HPDE6-E6E7 (cell line): ENCODE data around the gene ADGB.

Source experiments
- DNase-seq: peaks from one replicate; pipeline ENCODE4 v3.0.0; 2011; ENCODE audit warnings: missing footprints; ENCODE audit errors: extremely low spot score

ADGB gene

GRCh38 chr6:146634022-146634421 lies 35.2 kb downstream of the ADGB start:
- DNase-seq, result no peak

DNA sequence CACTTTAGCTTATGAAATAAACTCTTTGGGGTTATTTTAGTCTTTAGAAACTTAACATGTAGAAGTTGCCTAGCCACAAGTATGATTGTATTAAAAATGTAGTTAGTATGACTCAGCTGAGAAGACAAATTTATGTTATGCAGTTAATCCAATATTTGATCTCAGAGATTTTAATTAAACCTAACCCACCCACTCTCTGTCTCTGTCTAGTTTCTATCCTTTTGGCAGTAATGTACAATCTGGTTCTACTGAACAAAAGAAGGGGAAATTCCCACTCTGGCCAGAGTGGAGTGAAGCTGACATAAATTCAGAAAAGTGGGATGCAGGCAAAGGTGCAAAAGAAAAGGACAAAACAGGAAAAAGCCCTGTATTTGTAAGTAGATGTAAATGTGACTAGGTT lies 36.4 kb downstream of the ADGB start:
- DNase-seq, result no peak

- DNase-seq, result no peak
Measured at GRCh38 chr6:146636481-146636880, 37.7 kb downstream of the ADGB start.

- DNase-seq, result no peak
Measured at GRCh38 chr6:146642921-146643320, 44.1 kb downstream of the ADGB start.

GRCh38 chr6:146650799-146651481 lies 52.2 kb downstream of the ADGB start:
- DNase-seq, result peak; percentile 3

DNA sequence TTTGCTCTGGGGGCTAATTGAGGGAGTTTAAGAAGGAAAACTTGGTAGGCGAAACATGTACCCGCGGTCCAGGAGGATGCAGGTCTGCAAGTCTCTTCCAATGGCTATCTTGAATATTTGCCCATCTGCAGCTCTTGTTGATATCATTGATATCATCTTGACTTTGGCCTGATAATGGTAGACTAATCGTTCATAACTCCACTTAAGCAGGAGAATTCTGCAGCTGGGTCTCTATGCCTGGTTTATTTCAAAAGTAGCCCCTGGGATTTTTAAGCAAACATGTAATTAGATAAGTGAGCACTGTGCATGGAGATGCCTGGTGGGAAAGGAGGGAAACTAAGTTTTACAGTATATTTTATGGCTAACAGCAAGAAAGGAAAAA lies 52.7 kb downstream of the ADGB start:
- DNase-seq, result no peak

GRCh38 chr6:146657432-146657831 lies 58.7 kb downstream of the ADGB start:
- DNase-seq, result no peak

GRCh38 chr6:146664871-146665360 lies 66.1 kb downstream of the ADGB start:
- DNase-seq, result no peak

GRCh38 chr6:146666909-146667308 lies 68.1 kb downstream of the ADGB start:
- DNase-seq, result no peak

- no peak for DNase-seq
Measured at GRCh38 chr6:146670161-146670560, 71.4 kb downstream of the ADGB start.

DNA sequence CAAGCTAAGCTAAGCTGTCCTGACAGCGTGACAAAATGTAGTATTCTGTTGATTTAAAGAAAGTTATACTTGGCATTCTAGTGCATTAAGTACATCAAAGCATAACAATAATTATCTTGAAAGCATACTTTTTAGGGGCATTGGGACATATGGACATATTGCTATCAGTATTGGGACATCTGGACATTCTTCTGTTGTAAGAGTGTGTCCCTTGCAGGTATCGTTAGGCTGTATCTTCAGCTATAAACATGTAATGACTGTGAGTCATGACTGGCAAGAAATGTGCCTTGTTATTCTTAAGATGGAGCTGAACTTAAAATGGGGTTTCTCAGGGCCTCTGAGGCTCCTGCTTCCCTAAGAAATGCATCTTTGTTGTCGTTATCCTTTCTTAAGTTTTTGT lies 74.3 kb downstream of the ADGB start:
- DNase-seq, result no peak

- no peak for DNase-seq
Measured at GRCh38 chr6:146679386-146679785, 80.6 kb downstream of the ADGB start.

DNA sequence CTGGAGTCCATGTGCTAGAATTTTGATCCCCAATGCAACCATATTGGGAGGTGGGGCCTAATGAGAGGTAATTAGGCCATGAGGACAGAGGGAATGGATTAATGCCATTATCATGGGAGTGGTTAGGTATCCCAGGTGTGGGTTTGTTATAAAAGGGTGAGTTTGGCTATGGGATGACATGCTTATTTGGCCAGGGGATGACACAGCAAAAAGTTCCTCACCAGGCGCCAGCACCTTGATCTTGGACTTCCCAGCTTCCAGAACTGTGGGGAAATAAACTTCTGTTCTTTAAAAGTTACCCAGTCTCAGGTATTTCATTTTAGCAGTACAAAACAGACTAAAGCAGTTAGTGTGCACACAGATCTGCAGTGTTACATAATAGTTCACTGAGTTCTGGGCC lies 84.1 kb downstream of the ADGB start:
- no peak for DNase-seq

DNA sequence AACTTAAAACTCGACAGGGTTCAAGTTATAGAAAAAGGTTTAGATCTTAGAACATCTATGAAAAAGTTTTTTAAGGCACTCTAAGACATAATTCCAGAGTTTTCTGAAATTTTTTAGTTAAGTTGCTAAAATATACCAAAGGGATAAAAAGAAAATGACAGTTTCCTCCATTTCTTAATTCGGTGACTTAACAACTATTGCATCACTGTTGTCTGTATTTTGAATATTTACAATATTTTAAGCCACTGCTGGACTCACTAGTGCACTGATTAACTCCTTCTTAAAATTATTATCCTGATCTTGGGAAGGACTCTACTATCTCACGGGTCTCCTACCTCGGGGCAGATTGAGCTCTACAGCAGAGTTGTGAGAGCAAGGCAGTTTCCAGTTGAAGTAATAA lies 91.0 kb downstream of the ADGB start:
- DNase-seq, result no peak

DNA sequence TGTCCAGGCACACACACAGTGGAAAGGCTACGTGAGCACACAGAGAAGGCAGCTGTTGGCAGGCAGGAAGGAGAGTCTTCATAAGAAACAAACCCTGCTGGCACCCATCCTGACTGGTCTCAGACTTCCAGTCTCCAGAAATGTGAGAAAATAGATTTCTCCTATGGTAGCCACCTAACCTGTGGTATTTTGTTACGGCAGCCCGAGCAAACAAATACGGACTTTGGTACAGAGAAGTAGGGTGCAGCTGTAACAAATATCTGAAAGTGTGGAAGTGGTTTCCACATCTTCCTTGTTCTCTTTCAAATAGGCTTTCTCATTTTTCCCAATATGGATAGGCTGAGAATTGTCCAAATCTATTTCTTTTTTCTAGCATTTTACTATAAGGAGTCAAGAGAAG lies 94.6 kb downstream of the ADGB start:
- DNase-seq, result no peak

DNA sequence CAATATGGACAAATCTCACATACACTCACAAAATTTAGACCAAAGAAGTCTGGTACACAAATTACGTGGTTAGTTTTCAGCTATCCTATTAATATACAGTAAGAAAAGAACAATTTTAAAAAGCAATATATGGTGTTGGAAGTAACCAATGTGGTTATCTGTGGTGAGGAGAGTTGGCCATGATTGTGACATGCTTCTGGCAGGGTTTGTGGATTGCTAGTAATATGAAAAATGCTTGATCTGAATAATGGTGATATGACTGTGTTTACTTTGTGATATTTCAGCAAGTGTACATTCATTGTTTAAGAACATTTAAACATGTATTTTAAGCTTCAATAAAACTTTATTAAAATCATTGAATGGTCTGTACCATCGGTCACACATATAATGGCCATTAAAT lies 99.1 kb downstream of the ADGB start:
- DNase-seq, result no peak

GRCh38 chr6:146700078-146700686 lies 101.4 kb downstream of the ADGB start:
- peak; percentile 23 for DNase-seq

DNA sequence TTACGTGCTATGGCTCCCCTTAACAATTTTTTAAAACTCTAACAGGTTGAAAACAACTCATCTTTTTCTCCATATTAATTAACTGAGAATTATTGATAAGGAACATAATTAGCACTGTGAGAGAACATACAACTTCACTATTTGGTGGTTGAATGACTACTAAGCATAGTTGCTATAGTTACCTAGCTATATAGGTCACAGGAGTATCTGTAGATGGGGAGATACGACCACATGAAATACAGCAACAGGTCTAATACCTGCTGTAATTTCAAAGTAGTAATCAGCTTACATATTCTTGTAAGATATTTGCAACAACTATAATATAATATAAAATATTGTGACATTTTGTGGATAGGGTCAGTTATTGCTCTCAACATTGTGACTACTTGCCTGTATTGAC lies 102.9 kb downstream of the ADGB start:
- DNase-seq, result no peak

DNA sequence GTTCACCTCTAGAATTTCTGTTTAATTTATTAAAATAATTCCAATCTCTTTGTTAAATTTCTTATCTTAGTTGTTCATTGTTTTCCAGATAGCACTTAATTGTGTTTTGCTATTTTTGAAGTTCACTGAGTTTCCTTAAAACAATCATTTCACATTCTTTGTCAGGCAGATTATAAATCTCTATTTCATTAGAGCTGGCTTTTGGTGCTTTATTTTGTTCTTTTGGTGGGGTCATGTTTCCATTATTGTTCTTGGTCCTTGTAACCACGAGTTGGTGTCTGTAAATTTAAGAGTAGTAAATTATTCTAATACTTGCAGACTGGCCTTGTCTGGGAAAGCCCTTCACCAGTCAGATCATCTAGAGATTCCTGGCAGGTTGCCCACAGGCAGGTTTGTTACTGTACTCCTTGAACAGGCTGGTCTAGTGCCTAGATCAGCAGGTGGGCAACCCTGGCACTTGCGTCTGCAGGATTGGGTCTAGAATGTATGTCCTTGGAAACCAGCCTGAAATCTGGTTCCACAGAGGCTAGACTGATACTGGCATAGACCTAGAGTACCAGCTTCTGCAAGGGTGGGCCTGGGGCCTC lies 110.4 kb downstream of the ADGB start:
- no peak for DNase-seq

- DNase-seq, result no peak
Measured at GRCh38 chr6:146719387-146719786, 120.6 kb downstream of the ADGB start.

DNA sequence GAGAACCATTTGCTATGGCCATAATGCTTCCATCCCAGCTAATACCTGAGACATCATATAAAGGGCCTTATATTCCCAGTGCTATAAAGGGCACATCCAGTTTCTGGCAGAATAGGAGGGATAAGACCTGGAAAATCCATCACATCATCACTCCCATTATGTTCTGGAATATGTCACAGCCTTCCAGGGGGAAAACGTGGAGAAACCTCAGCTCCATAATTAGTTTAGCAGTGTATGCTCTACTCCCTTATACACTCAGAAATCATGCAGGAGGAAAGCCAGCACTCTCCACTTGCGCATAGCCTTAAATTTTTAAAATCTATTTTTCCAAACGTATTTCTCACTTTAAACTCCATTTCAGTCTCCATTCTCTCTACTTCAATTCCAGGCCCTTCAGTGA lies 140.9 kb downstream of the ADGB start:
- DNase-seq, result no peak

DNA sequence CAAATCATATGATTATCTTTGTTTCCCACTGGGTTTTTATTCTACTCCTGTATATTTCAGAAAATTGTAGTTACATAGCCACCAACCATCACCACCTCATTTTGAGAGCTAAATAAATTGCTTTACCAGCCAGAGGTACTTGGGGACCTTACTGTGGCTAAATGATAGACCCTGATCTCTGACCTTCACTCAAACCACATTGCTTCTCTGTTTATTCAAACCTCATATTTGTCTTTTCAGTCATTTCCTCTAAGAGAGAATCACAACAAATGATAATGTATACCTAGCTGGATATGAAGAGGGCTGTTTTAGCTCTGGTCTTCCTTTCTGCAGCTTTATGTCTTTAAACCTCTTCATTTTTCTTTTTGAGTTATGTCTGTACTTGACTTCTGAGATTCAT lies 142.8 kb downstream of the ADGB start:
- DNase-seq, result no peak

DNA sequence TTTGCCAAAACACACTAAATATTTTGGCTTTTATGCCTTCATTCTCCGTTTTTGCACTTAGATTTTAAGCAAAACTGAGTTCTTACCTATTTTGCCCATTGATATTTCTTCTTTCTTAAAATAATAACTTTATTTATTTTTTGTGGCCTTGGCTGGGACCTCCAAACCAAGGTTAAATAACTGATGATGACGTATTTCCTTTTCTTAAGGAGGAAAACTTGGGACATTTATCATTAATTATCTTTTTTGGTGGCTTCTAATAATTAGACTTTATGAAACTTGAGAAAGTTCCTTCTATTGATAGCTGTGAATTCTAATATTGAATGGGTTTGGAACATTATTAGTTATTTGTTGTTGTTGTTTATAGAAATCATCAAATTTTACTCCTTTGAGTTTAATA lies 154.5 kb downstream of the ADGB start:
- DNase-seq, result no peak
